RPMI8226 (cell line): Measurements from ENCODE around the gene KIAA1755.
A peak's percentile ranks its signal among the peaks of the same experiment; 100 is the strongest.
"Not testable (repeated sequence)": the region's sequence is repeated elsewhere in the genome, so short reads cannot be mapped to it uniquely, and the experiment has no call there.

Experiments
- DNase-seq: peaks from one replicate; pipeline ENCODE4 v3.0.0-alpha.2; 2015

Gene KIAA1755

GRCh38 chr20:38258545-38259215 lies 1.9 kb downstream of the KIAA1755 start:
- DNase-seq: no peak

GRCh38 chr20:38256966-38257365 lies 3.6 kb downstream of the KIAA1755 start:
- DNase-seq: no peak

DNA sequence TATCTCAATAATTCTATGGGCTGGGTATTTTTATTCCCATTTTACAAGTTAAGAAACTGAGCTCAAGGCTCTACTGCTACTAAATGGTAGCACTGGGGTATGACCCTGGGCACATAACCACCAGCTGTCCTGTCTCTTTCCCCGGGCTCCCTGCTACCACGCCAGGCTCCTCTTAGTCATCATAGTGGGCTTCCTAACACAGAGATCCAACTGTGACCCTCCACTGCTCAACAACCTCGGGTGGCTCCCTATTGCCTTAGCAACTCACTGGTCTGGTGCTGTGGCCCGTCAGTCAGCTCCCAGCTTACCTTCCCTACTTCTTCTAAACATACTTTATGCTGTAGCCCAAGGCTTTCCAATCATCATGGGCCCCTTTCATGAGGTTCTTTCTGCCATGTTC lies 4.5 kb downstream of the KIAA1755 start:
- no peak for DNase-seq

DNA sequence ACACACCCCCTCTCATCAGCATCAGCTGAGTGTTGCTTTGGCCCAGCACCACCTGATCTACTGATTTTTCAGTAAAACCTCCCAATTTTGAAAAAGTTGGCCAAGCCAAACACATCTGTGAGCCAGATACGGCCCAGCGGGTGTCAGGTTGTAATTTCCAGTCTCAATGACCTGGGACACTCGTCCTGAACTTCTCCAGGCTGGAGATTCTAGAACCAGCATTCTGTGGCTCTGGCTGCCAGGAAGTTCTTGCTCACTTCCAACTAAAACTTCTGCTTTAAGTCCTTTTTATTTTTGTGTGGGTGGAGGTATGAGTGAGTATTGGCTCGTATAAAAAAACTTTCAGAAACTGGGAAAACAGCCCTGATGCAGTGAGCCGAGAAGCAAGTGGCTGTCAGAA lies 5.1 kb downstream of the KIAA1755 start:
- no peak for DNase-seq

GRCh38 chr20:38254621-38255020 lies 5.9 kb downstream of the KIAA1755 start:
- not testable (repeated sequence) for DNase-seq

DNA sequence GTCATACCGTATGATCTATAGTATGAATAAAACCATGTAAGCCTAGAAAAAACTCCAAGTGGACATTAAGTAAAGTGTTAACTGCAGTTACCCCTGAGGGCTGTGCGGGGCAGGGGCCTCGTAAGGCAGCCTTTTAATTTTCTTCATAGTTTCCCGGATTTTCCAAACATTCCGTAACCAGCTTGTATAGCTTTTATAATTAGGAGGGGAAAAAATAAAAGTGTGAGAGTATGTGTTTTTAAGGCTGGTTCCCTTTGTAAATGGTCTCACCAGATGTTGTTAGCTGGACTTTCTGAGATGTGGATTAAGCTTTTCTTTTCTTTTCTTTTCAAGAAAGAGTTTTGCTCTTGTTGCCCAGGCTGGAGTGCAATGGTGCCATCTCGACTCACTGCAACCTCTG lies 7.0 kb downstream of the KIAA1755 start:
- DNase-seq: no peak

DNA sequence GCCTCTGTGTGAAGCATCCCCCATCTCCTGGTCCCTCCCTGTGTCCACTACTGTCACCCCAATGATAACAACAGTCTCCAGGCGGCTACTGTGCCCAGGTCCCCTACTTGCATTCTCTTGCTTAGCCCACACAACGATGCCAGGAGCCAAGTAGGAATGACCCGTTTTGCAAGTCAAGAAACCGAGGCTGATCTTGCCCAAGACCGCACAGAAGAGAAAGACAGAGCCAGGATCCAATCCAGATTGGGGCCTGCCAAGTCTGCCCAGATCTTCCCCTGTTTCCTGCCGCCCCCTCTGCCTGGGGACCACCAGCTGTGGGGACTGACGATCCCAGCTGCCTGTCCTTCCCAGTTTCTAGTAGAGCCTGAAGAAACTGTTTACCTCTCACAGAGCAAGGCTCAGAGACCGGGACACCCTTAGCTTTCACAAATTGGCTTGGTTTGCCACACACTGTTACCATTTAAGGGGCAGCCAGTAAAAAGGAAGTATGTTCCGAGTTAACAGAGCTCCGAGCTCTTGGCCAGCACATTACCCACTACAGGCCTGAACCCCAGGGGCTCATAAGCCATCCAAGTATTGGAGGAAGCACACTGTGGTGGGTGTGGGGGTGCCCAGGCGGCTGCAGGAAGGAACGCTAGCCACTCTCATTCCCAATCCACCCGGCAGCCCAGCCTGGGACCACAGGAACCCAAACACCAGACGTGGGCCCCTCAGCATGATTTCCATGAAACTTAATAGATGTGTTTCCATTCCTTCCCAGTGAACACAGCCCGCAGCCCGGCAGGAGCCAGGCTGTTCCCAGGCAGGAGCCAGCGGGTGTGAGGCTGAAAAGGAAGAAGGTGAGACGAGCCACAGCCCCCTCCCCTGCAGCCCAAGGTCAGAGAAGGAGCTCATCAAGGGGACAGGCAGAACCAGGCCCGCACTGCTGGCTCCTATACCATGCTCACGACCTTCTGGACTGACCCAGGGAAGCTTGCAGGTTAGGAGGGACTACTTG lies 7.9 kb downstream of the KIAA1755 start:
- no peak for DNase-seq

DNA sequence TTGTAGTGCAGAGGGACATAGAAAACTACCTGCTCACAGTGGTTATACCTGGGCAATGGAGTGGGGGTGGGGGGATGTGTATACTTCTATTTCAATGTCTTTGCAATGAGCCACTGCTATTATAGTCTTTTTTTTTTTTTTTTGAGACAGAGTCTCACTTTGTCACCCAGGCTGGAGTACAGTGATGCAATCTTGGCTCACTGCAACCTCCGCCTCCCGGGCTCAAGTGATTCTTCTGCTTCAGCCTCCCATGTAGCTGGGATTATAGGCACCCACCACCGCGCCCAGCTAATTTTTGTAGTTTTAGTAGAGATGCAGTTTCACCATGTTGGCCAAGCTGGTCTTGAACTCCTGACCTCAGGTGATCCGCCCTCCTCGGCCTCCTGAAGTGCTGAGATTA lies 9.1 kb downstream of the KIAA1755 start:
- DNase-seq: not testable (repeated sequence)

GRCh38 chr20:38250609-38251008 lies 9.9 kb downstream of the KIAA1755 start:
- no peak for DNase-seq

DNA sequence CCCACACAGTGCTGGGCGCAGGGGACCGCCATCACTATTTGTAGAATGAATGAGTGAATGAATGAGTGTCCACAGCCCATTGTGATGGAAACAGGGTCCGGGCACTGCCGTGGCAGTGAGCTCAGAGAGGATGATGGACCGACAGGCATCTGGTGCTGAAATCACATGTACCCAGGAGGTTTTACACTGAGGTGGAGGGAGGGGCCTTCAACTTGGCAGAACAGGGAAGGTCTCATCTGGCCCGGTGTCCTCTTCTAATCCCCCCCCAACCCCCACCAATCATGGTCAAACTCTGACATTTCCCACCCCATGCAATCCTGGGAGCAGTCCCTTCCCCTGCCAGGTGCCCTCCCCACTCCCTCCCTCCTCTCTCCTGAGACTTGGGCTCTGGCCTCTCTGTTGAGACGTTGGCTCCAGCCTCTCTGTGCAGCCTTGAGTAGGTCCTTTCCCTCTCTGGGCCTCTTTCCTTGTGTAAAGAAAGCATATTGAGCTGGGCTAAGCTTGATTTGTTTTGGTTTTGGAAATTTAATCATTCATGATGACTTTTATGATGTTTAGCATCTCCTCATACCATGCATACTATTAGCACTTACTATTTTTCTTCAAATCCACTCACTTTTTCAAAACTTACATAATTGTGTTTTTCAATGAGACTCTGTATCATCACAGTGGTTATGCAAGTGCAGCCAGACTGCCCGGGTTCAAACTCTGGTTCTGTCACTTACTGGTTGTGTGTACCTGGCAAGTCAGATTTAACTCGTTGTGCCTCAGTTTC lies 10.8 kb downstream of the KIAA1755 start:
- DNase-seq: no peak

- no peak for DNase-seq
Measured at GRCh38 chr20:38248133-38248532, 12.4 kb downstream of the KIAA1755 start.

DNA sequence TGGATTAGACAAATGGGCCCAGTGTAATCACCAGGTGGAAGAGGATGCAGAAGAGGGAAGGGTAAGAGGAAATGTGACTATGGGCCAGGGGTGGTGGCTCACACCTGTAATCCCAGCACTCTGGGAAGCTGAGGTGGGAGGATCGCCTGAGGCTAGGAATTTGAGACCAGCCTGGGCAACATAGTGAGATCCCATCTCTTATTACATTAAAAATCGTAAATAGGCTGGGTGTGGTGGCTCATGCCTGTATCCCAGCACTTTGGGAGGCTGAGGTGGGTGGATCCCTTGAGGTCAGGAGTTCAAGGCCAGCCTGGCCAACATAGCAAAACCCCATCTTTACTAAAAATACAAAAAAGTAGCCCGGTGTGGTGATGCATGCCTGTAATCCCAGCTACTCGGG lies 12.8 kb downstream of the KIAA1755 start:
- not testable (repeated sequence) for DNase-seq

DNA sequence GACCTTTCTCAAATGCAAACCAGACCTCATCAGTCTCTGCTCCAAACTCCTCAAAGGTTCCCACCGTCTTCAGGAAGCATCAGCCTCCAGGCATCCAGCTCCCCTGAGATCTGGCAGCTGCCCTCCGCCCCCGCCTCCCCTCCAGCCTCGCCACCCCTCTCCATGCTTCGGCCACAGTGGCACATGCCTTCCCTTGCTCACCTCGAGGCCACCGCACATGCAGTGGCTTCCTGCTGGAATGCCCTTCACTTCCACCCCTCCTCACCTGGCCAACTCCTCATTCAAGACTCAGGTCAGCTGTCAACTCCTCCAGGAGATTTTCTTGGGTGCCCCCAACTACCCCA lies 13.4 kb downstream of the KIAA1755 start:
- no peak for DNase-seq

DNA sequence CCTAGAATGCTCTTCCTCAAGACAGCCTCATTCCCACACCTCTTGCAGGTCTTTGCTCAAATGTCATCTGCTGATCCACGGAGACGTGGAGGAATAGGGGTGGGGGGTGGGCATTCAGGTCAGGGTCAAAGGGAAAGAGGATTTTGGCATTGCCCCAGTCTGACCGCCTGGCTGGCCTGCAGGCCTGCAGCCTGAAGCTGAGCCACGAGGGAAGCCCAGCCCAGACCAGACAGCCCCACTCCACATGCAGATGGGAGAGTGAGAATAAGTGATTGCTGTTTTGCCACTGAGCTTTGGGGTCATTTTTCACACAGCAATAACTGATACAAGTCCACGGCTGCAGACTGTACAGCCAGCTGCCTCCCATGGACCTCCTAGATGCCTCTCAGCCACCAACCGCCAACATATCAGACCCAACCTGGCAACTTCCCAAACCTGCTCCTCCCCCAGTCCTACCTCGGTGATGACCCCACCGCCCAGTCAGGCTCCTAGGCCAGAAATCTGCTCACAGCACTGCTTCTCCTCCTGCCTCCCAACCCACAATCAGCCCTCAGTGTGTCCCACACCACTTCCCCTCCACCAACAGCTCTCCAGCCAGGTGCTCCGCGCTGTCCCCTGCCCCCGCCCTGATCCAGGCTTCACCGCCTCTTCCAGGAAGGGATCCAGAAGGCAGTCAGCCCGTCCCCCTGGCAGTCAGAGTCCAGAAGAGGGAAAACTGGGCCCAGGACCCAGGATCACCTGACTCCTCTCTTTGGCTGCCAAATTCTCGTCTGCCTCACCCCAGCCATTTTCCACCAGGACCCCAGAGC lies 14.0 kb downstream of the KIAA1755 start:
- no peak for DNase-seq

DNA sequence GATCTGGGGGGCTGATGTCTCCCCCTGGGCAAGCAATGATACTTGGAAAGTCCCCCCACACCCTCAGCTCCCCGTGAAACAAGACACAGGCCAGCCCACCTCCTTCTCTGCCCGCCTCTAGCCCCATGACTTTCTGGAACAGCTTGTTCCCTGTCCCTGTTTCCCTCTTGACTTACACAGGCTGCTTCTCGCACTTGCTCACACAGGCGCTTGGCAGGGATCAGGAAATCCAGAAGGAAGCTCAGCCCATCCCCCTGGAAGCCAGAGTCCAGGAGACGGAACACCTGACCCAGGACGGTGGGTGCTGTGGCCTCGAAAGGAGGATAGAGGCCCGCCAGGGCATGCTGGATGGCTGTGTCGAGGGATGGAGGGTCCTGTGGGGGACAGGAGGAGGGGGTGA lies 14.8 kb downstream of the KIAA1755 start:
- DNase-seq: no peak

- DNase-seq: no peak
Measured at GRCh38 chr20:38243709-38244020, 16.9 kb downstream of the KIAA1755 start.

DNA sequence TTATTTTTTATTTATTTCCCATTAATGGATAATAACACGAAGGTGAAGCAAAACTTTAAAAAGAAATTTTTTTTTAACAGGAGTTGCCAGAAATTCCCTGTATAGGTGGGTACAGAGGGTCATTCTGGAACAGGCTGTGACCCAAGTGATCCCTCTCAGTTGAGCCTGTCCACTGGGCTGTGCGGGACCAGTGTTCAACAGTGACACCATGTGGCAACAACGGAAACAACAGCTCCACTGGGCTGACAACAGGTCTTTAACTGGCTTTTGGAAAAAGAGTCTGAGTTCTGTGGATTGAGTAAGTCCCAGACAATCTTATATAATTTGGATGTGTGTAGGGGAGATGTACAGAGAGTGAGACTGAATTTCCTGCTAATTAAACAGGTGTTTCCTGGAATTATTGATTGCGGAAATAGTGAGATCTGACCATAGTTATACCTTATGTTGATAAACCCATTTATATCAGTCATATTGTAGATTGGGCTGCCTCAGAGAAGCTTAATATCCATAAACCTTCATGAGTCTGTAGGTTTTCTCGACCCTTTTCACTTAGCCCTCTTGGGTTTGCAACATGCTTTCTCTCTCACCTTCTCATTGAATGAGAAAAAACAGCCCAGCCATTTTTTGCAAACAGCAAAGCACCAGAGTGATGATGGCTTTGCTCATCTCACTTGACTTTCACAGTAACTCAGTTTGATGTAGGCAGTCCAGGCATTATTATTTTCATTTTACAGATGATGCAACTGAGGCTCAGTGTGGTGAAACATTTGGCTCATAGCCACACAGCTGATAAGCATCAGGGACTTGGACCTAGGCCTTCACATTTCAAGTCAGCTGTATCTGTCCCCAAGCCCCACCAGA lies 17.5 kb downstream of the KIAA1755 start:
- peak; percentile 33 for DNase-seq

- DNase-seq: no peak
Measured at GRCh38 chr20:38241201-38241600, 19.3 kb downstream of the KIAA1755 start.

DNA sequence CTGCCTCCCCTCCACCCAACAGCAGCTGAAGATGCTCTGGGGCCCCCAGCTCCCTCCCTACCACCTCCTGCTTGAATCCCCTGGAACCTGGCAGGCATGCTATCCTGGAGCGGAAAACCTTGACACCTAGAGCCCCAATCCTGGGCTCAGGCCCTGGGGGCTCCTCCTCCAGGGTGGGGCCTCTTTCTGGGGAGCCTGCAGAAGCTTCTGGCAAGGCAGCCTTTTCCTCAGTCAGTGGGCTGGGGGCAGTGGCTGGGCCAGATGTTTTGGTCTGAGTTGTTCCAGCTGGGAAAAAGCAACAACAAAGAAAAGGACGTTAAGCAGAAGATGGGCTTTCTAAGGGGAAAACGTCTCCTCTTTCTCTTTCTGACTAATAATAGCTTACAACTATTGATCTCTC lies 21.1 kb downstream of the KIAA1755 start:
- DNase-seq: no peak

DNA sequence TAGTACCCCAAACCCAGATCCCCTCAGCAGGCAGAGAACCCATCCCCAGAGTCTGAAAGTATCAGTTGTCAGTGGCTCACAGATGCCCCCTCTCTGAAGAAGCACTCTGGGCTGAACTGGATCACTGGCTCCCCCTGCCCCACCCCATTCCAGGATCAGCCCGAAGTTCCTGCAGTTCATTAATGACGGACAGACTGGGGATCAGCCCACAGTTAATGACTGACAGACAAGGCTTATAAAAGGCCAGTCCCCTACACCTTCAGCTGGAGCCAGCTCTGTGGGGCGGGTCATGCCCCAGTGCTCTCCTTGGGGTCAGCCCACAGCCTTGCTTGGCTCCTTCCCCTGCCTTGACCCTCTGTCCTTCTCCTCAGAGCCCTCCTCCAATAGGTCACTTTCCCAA lies 21.7 kb downstream of the KIAA1755 start:
- no peak for DNase-seq

DNA sequence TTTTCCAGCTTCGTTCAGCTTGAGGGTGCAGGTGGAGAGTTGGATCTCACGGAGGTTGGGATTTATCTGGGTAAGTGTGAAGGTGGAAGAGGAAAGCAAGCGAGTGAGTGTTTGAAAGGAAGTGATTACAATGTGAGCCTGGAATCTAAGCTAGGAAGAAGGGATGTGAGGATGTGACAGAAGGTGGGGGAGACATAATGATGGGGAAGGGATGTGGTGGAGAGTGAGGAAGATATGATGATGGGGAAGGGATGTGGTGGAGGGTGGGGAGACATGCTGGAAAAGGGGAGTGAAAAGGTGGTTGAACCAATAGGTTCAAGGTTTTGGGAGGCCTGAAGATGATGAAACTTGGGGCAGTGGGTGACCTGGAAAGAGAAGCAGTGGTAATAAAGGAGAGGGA lies 23.2 kb downstream of the KIAA1755 start:
- DNase-seq: no peak
